Subcutaneous abdominal adipose tissue (tissue), 5 donors: ENCODE measurements around the gene LRP5.

Source experiments
- H3K27ac ChIP-seq: one replicate; pipeline ENCODE4 v1.7.0; 2013; ENCODE audit warnings: low read depth, mild to moderate bottlenecking, inconsistent platforms, low read length, moderate library complexity
- H3K27me3 ChIP-seq, 5 donors: one replicate each; pipeline ENCODE4 v1.7.0; 2013; ENCODE audit warnings: low read length in 5 of 5, inconsistent platforms in 1 of 5; ENCODE audit not compliant: control insufficient read depth in 5 of 5, insufficient read depth in 4 of 5
- H3K36me3 ChIP-seq, 5 donors: one replicate each; pipeline ENCODE4 v1.7.0; 2013; ENCODE audit warnings: low read length in 5 of 5; ENCODE audit not compliant: control insufficient read depth in 5 of 5, insufficient read depth in 5 of 5
- H3K4me1 ChIP-seq, 5 donors: one replicate each; pipeline ENCODE4 v1.7.0; 2013; ENCODE audit warnings: low read length in 5 of 5, mild to moderate bottlenecking in 3 of 5, moderate library complexity in 1 of 5; ENCODE audit not compliant: control insufficient read depth in 5 of 5, insufficient read depth in 5 of 5
- H3K4me3 ChIP-seq, 5 donors: one replicate each; pipeline ENCODE4 v1.7.0; 2013; ENCODE audit warnings: low read length in 5 of 5, low read depth in 1 of 5
- H3K9ac ChIP-seq, 5 donors: one replicate each; pipeline ENCODE4 v1.7.0; 2013; ENCODE audit warnings: low read length in 5 of 5, mild to moderate bottlenecking in 4 of 5, moderate library complexity in 3 of 5
- H3K9me3 ChIP-seq, 5 donors: one replicate each; pipeline ENCODE4 v1.7.0; 2013; ENCODE audit warnings: low read length in 5 of 5; ENCODE audit not compliant: control insufficient read depth in 5 of 5
- donor health status: healthy.
- donor health status: healthy.
- donor health status: healthy.
- donor health status: healthy.
- donor health status: healthy.

LRP5 gene

DNA sequence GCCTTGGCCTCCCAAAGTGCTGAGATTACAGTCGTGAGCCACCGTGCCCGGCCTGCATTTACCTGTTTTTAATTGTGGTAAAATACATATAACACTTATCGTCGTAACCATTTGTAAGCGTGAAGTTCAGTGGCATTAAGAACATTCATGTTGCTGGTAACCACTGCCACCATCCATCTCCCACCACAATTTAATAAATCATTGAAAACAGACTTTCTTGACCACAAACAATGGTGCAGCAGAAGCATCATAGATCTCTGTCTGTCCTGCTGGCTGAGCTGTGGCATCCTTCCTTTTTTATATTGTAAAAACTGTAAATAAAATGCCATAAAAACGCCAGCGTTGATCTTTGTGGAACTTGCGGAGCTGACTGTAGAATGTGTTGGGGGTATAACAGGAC lies 24.3 kb downstream of the LRP5 start:
- Histone ChIP-seq H3K4me3 (no peak overlapping the region), H3K27me3 (no peaks in the 10 kb centered on the region), H3K36me3 (peaks cover 0 to 3% (median 0%) of the 10 kb centered on the region in 5 donors), H3K4me1 (peaks cover 26 to 76% (median 67%) of the 10 kb centered on the region in 5 donors), H3K9me3 (no peaks in the 10 kb centered on the region), H3K27ac (peak overlapping the region; percentile 88), H3K9ac (peak overlapping the region in 1 of 5 donors; percentile 30)

DNA sequence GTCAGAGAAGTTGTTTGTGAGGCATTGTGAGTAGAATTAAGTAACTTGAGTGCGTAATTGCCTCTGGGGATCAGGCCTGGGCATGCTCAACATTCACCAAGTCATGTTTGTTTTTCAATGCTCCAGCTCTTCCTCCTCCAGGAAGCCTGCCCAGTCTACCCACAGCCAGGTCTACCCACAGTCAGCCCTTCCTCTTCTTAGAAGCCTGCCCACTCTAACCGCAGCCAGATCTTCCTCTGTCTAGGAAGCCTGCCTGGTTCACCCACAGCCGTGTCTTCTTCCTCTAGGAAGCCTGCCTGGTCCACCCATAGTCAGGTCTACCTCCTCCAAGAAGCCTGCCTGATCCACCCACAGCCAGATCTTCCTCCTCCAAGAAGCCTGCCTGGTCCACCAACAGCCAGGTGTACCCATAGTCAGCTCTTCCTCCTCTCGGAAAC lies 25.0 kb downstream of the LRP5 start:
- no peak overlapping the region for H3K4me3 ChIP-seq
- peaks cover 26 to 76% (median 70%) of the 10 kb centered on the region in 5 donors for H3K4me1 ChIP-seq

DNA sequence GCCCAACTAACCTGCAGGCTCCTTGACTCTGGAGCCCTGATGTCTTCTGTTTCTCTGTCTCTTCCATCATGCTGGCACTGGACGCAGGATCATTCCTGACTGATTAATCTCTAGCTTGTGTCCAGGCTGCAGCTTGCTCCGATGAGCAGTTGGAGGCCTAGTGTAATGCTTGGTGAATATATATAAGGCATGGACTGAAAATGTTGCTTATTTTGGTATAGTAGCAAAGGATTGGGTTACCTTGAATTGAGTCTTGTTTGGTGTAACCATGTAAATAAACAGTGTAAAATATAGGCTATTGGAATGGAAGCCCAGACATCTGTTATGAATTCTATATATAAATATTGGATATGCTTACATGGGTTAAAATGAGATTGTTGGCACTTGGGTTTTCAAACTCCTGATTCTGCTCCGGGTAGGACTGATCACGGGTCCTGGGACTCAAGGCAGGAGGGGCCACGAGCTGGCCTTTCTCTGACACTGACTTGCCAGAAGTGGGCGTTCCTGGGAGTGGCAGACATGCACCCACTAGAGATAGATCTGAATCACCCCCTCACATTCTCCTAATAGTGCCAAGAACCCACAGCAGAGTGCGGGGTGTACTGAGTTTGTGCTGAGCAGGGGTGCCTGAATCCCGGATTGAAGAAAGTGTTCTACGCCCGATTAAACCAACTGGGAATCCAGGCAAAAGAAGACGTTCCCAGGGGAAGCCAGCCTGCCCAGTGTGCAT lies 25.8 kb downstream of the LRP5 start:
- peaks cover 24 to 76% (median 65%) of the 10 kb centered on the region in 5 donors for H3K4me1 ChIP-seq

More for the DNA sequence above, 25.0 kb downstream of the LRP5 start:
- Histone ChIP-seq H3K36me3 (peaks cover 0 to 3% (median 0%) of the 10 kb centered on the region in 5 donors), H3K9me3 (no peaks in the 10 kb centered on the region), H3K27ac (peak overlapping the region; percentile 88), H3K27me3 (no peaks in the 10 kb centered on the region), H3K9ac (peak overlapping the region in 1 of 5 donors; percentile 30)

DNA sequence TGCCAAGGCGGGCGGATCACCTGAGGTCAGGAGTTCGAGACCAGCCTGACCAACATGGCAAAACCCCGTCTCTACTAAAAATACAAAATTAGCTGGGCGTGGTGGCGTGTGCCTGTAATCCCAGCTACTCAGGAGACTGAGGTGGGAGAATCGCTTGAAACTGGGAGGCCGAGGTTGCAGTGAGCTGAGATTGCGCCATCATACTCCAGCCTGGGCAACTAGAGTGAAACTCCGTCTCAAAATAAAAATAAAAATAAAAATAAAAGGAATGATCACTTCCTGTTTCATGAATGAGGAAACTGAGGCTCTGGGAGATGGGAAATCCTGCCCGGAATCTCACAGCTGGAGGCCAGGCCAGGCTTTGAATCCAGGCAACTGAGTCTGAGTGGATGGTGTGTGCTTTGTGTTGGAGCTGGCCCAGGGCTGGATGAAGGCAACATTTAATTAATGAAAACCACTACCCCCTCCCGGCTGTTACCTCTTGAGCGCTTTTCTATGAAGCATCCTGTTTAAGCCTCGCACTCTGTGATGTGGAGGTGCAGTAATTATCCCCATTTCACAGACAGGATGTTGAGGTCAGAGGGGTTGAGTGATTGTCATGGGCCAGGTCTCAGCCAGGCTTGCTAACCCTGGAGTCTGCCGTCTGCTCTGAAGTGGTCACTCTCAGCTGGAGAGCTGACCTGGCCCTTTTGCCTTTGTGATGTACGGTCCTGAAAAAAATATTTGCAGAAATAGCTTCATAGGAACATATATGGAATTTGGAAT lies 27.8 kb downstream of the LRP5 start:
- no peak overlapping the region for H3K4me3 ChIP-seq
- no peaks in the 10 kb centered on the region for H3K9me3 ChIP-seq
- H3K9ac ChIP-seq = no peak overlapping the region
- H3K4me1 ChIP-seq = peaks cover 24 to 85% (median 63%) of the 10 kb centered on the region in 5 donors
- no peaks in the 10 kb centered on the region for H3K27me3 ChIP-seq
- peak overlapping the region; percentile 88 for H3K27ac ChIP-seq
- peaks cover 0 to 4% (median 0%) of the 10 kb centered on the region in 5 donors for H3K36me3 ChIP-seq

More for the DNA sequence above, 25.8 kb downstream of the LRP5 start:
- Histone ChIP-seq H3K9me3 (no peaks in the 10 kb centered on the region), H3K27me3 (no peaks in the 10 kb centered on the region), H3K27ac (peak overlapping the region; percentile 88), H3K36me3 (peaks cover 0 to 3% (median 0%) of the 10 kb centered on the region in 5 donors), H3K9ac (peak overlapping the region in 2 of 5 donors; percentile 1 to 60), H3K4me3 (peak overlapping the region in 1 of 5 donors; percentile 1)

DNA sequence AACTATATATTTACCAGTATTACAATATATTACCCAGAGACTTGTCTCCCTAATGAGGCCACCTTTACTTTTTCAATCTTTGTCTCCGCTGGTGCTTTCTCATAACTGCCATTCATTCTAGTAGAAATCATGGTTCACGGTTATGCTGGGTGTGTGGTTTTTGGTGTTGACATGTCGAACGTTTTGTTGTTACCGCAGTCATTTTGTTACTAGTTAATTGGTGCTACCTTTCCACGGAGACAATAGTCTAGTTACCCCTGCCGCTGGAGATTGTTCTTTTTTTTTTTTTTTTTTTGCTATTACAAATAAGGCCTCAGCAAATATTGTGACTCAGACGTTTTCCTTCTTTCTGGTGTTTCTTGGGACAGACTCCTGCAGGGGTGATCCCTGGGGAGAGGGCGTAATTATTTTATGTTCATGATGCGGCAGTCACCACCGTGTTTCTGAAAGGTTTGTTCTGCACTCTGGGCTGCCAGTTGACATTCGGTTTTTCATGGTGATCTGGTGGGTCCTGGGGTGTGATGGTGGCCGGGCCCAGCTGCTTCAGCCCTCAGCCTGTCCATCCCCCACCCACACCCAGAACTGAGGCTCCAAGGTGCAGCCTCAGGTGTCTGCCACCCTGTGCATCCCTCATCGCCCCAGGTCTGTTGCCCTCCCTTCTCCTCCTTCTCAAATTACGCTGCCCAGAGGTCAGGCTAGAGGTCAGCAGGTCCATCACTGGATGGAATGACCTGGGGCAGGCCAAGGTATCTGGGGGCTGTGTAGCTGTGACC lies 28.6 kb downstream of the LRP5 start:
- Histone ChIP-seq H3K4me3 (no peak overlapping the region), H3K9me3 (peaks cover 0 to 5% (median 0%) of the 10 kb centered on the region in 5 donors), H3K4me1 (peaks cover 19 to 78% (median 58%) of the 10 kb centered on the region in 5 donors), H3K27ac (peak overlapping the region; percentile 88), H3K27me3 (no peaks in the 10 kb centered on the region), H3K9ac (no peak overlapping the region), H3K36me3 (peaks cover 0 to 4% (median 0%) of the 10 kb centered on the region in 5 donors)

DNA sequence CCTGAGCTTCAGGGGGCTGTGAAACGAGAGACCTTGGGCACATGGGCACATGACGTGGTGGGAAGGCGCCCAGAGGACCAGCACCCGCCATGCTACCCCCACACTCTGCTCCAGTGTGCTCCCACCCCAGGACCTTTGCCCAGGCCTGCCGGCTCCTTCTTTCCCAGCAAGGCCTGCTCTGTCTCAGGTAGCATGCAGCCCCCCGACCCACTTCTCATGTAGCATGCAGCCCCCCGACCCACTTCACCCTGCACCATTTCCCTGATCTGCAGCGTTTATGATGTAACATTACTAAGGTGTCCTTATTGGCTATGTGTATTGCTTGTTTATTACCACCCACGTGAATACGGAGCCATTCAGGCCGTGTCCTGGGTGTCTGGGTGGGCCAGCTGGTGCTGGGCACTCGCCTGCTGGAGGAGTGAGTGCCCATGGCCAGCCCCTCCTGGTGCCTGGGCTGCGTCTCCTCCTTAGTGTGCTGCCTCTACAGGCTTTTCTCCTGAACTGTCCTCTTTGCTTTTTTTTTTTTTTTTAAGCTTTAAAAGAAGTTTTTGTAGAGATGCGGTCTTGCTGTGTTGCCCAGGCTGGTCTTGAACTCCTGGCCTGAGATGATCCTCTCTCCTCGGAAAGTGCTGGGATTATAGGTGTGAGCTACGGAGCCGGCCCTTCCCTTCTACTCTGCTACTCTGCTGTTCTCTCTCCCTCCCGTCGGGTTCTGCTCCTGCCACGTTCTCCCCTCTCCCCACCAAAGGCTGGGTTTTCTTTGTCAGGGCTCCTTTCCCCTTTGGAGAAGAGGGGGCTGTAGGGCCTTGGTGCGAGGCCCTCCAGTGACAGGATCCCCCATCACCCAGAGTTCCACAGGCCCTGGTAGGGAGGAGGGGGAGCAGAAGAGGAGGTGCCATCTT lies 29.4 kb downstream of the LRP5 start:
- Histone ChIP-seq H3K4me1 (peaks cover 22 to 83% (median 63%) of the 10 kb centered on the region in 5 donors), H3K9me3 (peaks cover 0 to 5% (median 4%) of the 10 kb centered on the region in 5 donors), H3K4me3 (no peak overlapping the region), H3K27ac (peak overlapping the region; percentile 42), H3K9ac (peak overlapping the region in 2 of 5 donors; percentile 3 to 13), H3K36me3 (peaks cover 0 to 4% (median 0%) of the 10 kb centered on the region in 5 donors), H3K27me3 (no peaks in the 10 kb centered on the region)

DNA sequence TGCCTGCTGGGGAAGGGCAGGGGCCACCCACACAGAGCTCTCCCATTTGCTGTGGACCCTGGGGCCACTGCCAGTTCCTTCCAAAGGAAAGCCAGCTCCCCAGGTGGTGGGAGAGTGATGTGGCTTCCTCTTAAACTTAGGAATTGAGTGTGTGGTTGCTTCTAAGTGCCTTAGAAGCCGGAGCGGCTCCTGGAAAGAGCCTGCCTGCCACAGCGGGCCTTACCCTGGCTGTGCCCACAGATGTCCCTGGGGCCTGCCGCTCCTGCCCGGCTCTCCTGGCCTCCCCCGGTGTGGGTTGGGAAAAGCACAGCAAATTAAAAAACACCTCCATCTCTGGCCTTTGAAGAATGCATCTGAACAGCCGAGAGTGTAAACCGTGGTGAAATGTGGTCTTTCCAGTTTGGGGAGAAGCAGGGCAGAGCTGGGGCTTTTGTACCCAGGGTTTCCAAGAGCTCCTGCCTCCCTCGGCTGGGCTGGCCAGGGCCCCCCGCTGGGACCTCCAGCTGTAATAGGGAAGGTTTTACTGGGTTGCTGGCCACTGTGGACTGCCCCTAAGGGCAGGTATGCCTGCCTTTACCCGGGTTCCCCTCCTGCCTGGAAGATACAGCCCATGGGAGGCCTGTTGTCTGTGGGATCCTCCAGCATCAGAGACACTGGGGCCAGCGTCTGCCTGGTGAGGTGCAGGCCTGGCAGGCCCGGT lies 30.2 kb downstream of the LRP5 start:
- H3K4me1 ChIP-seq = peaks cover 20 to 83% (median 61%) of the 10 kb centered on the region in 5 donors
- peak overlapping the region; percentile 42 for H3K27ac ChIP-seq
- H3K4me3 ChIP-seq = no peak overlapping the region
- peaks cover 0 to 5% (median 4%) of the 10 kb centered on the region in 5 donors for H3K9me3 ChIP-seq
- peak overlapping the region in 2 of 5 donors; percentile 3 to 35 for H3K9ac ChIP-seq
- H3K36me3 ChIP-seq = peaks cover 0 to 5% (median 0%) of the 10 kb centered on the region in 5 donors
- no peaks in the 10 kb centered on the region for H3K27me3 ChIP-seq

DNA sequence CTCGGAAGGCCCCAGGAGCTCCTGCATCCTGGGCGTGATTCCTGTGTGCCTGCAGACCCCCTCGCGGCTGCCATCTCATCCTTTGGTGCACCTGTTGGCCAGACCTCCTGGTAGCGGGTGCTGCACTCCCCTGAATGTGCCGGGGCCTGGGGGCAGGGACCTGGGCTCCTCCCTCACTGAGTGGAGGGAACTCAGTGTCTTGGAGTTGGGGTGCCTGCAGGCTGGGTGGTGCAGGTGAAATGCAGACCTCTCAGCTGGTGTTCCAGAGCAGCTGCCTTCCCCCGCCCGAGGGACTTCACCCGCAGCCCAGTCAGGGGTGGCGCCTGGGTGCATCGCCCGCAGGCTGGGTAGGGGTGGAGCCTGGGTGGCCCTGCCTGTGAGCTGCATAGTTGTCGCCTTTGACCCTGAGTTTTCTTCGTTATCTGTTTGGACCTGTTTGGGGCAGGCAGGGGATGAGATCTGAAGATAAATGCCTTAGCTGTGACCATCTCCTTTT lies 31.4 kb downstream of the LRP5 start:
- Histone ChIP-seq H3K27me3 (no peaks in the 10 kb centered on the region), H3K4me1 (peaks cover 10 to 75% (median 51%) of the 10 kb centered on the region in 5 donors), H3K36me3 (peaks cover 0 to 10% (median 6%) of the 10 kb centered on the region in 5 donors), H3K27ac (no peak overlapping the region), H3K9me3 (peaks cover 0 to 5% (median 4%) of the 10 kb centered on the region in 5 donors), H3K4me3 (no peak overlapping the region), H3K9ac (no peak overlapping the region)
